HG02938 (cell line): ENCODE measurements around the gene SLC9B2.
"Not testable (repeated sequence)": the region's sequence is repeated elsewhere in the genome, so short reads cannot be mapped to it uniquely, and the experiment has no call there.

Source experiments
- ATAC-seq: cut with Tn5 transposase; IDR thresholded peaks from one replicate; pipeline ENCODE4 v1.9.1; 2021; ENCODE audit warnings: mild to moderate bottlenecking, moderate library complexity; ENCODE audit not compliant: unreplicated experiment

Gene SLC9B2

GRCh38 chr4:103019308-103020124, 57.0 kb downstream of the SLC9B2 start, which contains the start of gene SLC9B1:
Gene SLC9B1 (minus strand): TSS chr4:103019705. CDS start chr4:102991711, 27,994 bp downstream.
- ATAC-seq: peak; percentile 94

- no peak for ATAC-seq
Measured at GRCh38 chr4:103018391-103019307, 57.9 kb downstream of the SLC9B2 start.

GRCh38 chr4:103012551-103012950, 64.0 kb downstream of the SLC9B2 start:
- no peak for ATAC-seq

GRCh38 chr4:103012060-103012459, 64.5 kb downstream of the SLC9B2 start:
- no peak for ATAC-seq

- ATAC-seq: no peak
Measured at GRCh38 chr4:103011378-103012025, 65.1 kb downstream of the SLC9B2 start.

- no peak for ATAC-seq
Measured at GRCh38 chr4:103010804-103011203, 65.8 kb downstream of the SLC9B2 start.

GRCh38 chr4:103008875-103009729, 67.5 kb downstream of the SLC9B2 start:
- ATAC-seq: peak; percentile 91

- ATAC-seq: no peak
Measured at GRCh38 chr4:103002551-103002950, 74.0 kb downstream of the SLC9B2 start.

GRCh38 chr4:102994803-102995202, 81.8 kb downstream of the SLC9B2 start:
- ATAC-seq: no peak

- not testable (repeated sequence) for ATAC-seq
Measured at GRCh38 chr4:102993985-102994384, 82.6 kb downstream of the SLC9B2 start.

GRCh38 chr4:102988429-102989020, 88.0 kb downstream of the SLC9B2 start:
- ATAC-seq: no peak

- ATAC-seq: no peak
Measured at GRCh38 chr4:102981005-102981404, 95.6 kb downstream of the SLC9B2 start.
